GM23338 (cell line): ENCODE results near the gene MINPP1.
A peak's percentile ranks its signal among the peaks of the same experiment; 100 is the strongest.

Experiments
- CREB1 ChIP-seq: fragments of 250-450 bp; sonication (Bioruptor Pico); IDR thresholded peaks from 2 replicates; pipeline ENCODE4 v1.5.0; 2020; ENCODE audit warnings: low read depth, mild to moderate bottlenecking, moderate library complexity
- CTCF ChIP-seq, 2 experiments: fragments of 200-600 bp in 1 of 2; sonication (generic) in 1 of 2; conservative IDR thresholded peaks; 2 replicates each; pipeline versions ENCODE4 v1.5.1 to v1.6.1; 2016 to 2017; ENCODE audit warnings: antibody characterized with exemption in 2 of 2, low read depth in 2 of 2, mild to moderate bottlenecking in 2 of 2, moderate library complexity in 1 of 2
- ETS1 ChIP-seq: IDR thresholded peaks from 2 replicates; pipeline ENCODE4 v1.6.1; 2016; ENCODE audit warnings: antibody characterized with exemption
- EZH2 ChIP-seq: fragments of 200-600 bp; sonication (generic); IDR thresholded peaks from one replicate; pipeline ENCODE4 v1.8.0; 2017; ENCODE audit warnings: antibody characterized with exemption, mild to moderate bottlenecking, low read depth; ENCODE audit not compliant: unreplicated experiment
- EZH2phosphoT487 ChIP-seq: fragments of 200-600 bp; sonication (generic); IDR thresholded peaks from one replicate; pipeline ENCODE4 v1.8.1; 2018; ENCODE audit warnings: antibody characterized with exemption; ENCODE audit not compliant: unreplicated experiment
- JUNB ChIP-seq: IDR thresholded peaks from one replicate; pipeline ENCODE4 v1.6.1; 2016; ENCODE audit warnings: antibody characterized with exemption; ENCODE audit not compliant: unreplicated experiment
- NANOG ChIP-seq: IDR thresholded peaks from 2 replicates; pipeline ENCODE4 v1.6.1; 2016; ENCODE audit warnings: antibody characterized with exemption, borderline replicate concordance
- POLR2AphosphoS5 ChIP-seq: IDR thresholded peaks from 2 replicates; pipeline ENCODE4 v1.6.1; 2016; ENCODE audit warnings: antibody characterized with exemption, low read depth
- REST ChIP-seq: IDR thresholded peaks from one replicate; pipeline ENCODE4 v1.6.1; 2018; ENCODE audit warnings: antibody characterized with exemption; ENCODE audit not compliant: unreplicated experiment
- STAT1 ChIP-seq: IDR thresholded peaks from one replicate; pipeline ENCODE4 v1.6.1; 2016; ENCODE audit warnings: antibody characterized with exemption; ENCODE audit not compliant: unreplicated experiment

- TF ChIP-seq CTCF (conservative IDR thresholded peaks at IDR 0.05; ENCODE audit: low read depth in 2 of 2) (peak; percentile 35 to 73), CREB1 (CRISPR knock-in tag) (no peak), EZH2 (no peak), STAT1 (no peak), JUNB (no peak), POLR2AphosphoS5 (no peak), EZH2phosphoT487 (no peak), REST (no peak), NANOG (no peak), ETS1 (no peak)
Observed at GRCh38 chr10:87505366-87506111, 846 bp downstream of the MINPP1 start.
